ENCODE results near the gene ASXL3.

DNA sequence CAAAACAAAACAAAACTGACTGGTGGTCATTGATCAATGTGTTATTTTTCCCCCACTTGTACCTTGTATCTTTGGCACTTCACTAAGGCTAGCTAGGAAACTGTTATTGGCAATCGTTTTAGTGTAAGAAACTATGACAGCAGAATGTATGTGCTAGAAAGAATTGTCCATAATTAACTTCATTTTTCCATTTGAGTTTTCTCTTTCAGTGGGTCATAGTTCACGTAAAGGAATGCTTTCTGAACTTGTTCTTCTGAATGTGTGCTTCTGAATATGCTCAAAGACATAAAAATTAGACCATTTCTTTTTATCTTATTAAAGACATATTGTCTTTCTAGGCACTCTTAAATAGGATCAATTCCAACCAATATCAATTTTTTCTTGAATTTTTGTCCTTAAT lies 132.2 kb downstream of the ASXL3 start:
- TF ChIP-seq, protein P1, sequence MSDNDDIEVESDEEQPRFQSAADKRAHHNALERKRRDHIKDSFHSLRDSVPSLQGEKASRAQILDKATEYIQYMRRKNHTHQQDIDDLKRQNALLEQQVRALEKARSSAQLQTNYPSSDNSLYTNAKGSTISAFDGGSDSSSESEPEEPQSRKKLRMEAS (IDR thresholded peaks at IDR 0.05; ENCODE audit: low read depth, low read length): no peak
- TF ChIP-seq YY1 (IDR thresholded peaks at IDR 0.05; ENCODE audit: low read depth, low read length) (no peak), EP300 (IDR thresholded peaks at IDR 0.05; ENCODE audit: borderline replicate concordance in 1 of 2, control insufficient read depth in 1 of 2, low read depth in 2 of 2, low read length in 2 of 2) (no peak)

All from GM12878 (cell line).